ENCODE data around the gene MAPK14. TPM values are rescaled to one million over a fixed set of nuclear protein-coding genes. Genes with fewer than 3 reads are reported as not detected.
"Not testable (repeated sequence)": the region's sequence is repeated elsewhere in the genome, so short reads cannot be mapped to it uniquely, and the experiment has no call there.

MAPK14 gene
- total RNA-seq, 1 donor from 2014 or later: 52.6 TPM

GRCh38 chr6:36123270-36124139, 95.9 kb downstream of the MAPK14 start:
- peak; percentile 22 for DNase-seq

- DNase-seq: not testable (repeated sequence)
These were observed 96.7 kb downstream of the MAPK14 start for GRCh38 chr6:36124346-36124745.

DNA sequence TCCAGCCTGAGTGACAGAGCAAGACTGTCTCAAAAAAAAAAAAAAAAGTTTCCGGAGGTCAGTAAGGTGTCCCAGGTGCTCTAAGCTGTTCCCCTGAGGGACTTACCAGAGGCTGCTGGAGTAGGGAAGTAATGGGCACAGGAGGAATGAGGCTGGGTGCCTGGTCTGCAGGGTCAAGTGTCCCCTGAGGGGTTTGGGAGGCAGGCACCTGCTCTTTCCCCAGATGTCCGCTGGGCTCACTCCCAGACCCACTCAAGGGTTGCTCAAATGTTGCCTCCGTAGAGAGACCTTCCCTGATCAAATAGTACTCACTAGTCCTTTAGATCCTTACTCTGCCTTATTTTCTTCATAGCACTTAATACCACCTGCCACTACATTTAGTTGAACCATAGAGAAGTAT, 97.3 kb downstream of the MAPK14 start:
- DNase-seq: no peak

- no peak for DNase-seq
These were observed 98.0 kb downstream of the MAPK14 start for GRCh38 chr6:36125575-36125974.

GRCh38 chr6:36126121-36126520, 98.5 kb downstream of the MAPK14 start:
- no peak for DNase-seq

DNA sequence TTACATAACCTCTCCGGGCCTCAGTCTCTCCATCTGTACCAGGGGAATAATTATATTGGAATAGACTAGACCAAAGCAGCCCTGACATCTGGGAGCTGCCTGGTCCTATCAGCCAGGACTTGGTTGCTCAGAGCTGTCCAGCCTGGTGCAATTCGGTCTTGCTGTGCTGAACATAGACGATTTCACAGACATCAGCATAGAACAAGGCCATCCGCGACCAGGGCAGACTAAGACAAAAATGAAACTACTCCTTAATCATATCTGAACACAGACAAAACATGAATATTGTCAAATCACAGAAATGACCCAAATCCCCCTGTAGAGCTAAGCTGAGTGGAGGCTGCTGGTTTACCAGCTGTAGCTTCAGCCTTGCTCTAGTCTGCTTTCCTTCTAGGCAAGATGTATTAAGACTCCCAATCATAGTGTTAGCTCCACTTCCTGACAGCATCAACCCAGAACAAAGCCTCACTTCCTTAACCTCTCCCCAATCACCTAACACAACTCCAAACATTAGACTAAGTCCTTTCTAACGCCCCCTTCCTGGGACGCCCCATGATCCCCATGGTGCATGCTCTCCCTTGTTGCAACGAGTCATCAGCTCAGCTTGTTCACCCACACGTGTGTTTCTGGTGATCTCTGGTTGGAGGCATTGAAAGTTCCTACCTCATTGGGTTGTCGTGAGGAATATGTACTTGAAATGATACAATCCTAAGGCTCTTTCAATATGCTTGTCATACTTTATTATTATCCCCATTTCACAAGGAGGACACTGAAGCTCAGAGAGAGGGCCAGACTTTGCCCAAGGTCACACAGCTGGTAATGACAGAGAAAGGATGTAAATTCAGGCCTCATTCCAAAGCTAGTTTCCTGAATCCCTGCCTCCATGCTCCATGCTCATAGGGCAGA, 99.2 kb downstream of the MAPK14 start:
- no peak for DNase-seq

GRCh38 chr6:36127462-36128016, 99.9 kb downstream of the MAPK14 start:
- DNase-seq: no peak

GRCh38 chr6:36128073-36128472, 100.5 kb downstream of the MAPK14 start:
- no peak for DNase-seq

- no peak for DNase-seq
These were observed 101.2 kb downstream of the MAPK14 start for GRCh38 chr6:36128793-36129192.

DNA sequence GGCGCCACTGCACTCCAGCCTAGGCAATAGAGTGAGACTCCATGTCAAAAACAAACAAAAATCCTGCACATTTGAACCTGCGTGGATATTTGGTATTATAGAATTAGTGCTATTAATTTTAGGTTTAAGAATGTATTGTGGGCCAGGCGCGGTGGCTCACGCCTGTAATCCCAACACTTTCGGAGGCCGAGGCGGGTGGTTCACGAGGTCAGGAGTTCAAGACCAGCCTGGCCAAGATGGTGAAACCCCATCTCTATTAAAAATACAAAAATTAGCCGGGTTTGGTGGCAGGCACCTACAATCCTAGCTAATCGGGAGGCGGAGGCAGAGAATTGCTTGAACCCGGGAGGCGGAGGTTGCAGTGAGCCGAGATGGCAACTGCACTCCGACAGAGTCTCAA, 101.7 kb downstream of the MAPK14 start:
- not testable (repeated sequence) for DNase-seq

GRCh38 chr6:36129941-36130666, 102.5 kb downstream of the MAPK14 start, which contains the start of gene MAPK13:
Gene MAPK13, plus strand, starts transcription at chr6:36130513. Its CDS starts 70 bp downstream, at chr6:36130583.
- DNase-seq: no peak

DNA sequence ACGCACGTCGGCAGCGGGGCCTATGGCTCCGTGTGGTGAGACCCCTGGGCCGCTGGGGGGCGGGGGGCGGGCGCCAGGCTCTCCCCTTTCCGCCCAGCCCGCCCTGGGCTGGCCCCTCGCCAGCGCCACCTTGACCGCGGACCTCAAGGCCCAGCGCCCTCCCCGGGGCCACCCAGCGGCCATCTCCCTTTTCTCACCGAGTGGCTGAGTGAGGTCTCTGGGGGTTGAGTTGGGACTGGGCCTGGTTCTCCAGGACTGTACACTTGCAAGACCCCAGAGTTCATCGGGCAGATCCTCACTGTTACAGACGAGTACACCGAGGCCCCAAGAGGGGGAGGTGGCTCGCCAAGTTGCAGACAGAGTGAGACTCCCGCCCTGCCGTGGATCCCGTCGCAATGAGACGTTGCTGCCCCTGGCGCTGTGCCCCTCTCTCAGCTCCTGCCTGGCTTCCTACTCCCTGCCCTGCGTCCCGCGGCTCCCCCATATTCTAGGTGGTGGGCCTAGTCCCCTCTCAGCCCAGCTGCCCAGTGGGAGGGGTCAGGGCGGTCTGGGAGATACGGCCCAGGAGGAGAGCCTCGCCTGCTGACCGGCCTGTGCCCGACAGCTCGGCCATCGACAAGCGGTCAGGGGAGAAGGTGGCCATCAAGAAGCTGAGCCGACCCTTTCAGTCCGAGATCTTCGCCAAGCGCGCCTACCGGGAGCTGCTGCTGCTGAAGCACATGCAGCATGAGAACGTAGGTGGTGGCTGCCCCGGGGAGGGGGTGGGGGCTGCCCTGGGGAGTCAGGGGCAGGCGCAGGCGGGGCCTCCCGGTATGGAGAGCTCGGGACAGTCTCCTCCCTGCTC, 103.3 kb downstream of the MAPK14 start:
- DNase-seq: peak; percentile 33

GRCh38 chr6:36131511-36132245, 104.1 kb downstream of the MAPK14 start:
- peak; percentile 60 for DNase-seq

DNA sequence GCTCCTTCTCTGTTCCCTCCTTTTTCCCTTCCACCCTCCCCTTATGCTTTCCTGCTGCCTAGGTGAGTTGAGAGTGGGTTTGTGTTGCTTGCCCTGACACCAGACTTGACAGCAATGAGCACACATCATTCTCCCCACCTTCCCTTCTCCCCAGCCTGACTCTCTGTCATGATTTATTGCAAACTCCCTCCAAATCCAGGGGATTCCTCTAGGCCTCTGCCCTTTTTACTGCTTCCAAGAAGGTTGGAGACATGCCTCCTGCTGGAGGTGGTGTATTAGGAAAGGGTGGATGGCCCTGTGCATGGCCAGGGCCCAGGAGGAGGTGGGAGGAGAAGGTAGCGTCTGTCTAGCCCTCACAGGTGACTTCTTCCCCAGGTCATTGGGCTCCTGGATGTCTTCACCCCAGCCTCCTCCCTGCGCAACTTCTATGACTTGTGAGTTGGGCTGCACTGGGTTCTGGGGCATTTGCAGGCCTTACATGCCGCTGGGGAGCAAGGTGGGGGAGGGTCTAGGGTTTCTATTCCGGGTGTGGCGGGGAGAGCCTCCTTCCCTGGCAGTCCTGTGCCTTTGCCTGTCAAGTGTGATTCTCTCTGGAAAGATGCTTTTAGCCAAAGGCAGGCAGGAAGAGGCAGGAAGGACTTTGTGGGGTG, 104.8 kb downstream of the MAPK14 start:
- no peak for DNase-seq

DNA sequence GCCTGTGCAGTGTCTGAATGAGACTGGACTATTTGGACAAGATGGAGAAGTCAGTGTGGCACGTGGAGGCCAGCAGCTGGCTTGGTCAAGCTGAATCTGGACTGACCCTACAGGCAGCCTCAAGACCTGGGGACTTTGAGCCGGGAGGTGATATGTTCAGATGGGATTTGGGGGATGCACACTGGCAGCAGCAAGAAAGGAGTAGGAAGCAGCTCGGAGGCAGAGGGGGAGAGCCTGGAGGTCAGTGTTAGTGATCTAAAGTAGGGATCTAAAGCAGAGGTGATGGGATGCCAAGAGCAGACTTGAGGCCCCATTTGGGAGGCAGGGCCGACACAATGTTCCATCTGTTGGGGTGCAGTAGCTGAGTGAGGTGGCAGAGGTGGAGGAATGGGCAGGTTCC, 105.5 kb downstream of the MAPK14 start:
- DNase-seq: no peak

DNA sequence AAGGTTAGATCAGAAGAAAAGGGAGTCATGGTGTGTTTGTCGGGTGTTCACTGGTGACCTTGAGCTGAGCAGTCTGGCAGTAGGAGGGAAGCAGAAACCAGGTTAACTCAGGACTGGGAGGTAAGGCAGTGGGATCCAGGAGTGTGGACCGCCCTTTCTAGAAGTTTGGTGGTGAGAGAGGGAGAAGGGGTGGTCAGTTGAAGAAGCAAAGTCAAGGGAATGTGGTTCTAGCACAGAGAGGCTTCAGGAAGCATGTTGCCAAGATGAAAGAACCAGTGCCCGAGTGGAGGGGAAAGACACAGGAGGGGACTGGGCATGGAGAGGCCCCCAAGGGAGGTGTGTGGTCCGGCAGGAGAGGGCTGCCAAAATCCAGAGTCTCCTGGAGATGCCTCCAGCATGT, 106.3 kb downstream of the MAPK14 start:
- no peak for DNase-seq

GRCh38 chr6:36135053-36135731, 107.6 kb downstream of the MAPK14 start:
- no peak for DNase-seq

DNA sequence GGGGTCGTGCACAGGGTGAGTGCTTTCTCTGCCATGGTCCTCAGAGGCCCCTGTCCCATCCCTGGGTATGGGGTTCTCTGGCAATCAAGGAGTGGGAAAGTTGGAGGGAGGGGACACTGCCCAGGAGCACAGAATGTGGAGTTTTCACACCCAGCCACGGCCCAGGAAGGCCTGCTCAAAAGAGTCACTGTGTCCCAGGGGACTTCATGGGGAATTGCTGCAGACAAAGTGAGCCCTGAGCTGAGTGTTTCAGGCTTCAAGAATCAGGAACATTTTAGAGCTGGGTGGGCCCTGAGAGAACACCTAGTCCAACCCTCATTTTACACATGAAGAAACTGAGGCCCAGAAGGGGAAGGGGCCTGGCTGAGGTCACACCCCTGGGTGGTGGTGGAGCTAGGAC, 108.4 kb downstream of the MAPK14 start:
- DNase-seq: no peak

DNA sequence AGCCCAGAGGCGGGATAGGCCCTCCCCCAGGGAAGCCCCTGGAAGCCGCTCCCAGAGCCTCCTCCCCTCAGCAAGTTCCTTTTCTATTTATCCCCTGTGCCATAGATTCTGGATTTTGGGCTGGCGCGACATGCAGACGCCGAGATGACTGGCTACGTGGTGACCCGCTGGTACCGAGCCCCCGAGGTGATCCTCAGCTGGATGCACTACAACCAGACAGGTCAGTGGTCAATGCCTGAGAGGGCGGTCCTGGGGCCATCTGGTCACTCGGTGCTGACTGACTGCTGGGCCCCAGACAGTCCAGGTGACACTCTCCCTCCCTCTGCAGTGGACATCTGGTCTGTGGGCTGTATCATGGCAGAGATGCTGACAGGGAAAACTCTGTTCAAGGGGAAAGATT, 108.9 kb downstream of the MAPK14 start:
- no peak for DNase-seq

Data from skin of body (tissue), 2 donors.